Calu3 (cell line): ENCODE data around the gene GIPC3. TPM values are rescaled to one million over a fixed set of nuclear protein-coding genes. Genes with fewer than 3 reads are reported as not detected.

Source experiments
- BruUV-seq: library from RNA; stranded (reverse); fragments of 400-500 nt; replicated peaks from 2 replicates; lab custom pipeline; 2021; lab: Mats Ljungman, UMichigan
- CTCF ChIA-PET: fragments of 300-600 bp; sonication (Branson Sonifier 250); formaldehyde crosslinking; loops from one replicate; lab custom pipeline; 2022; ENCODE audit warnings: antibody characterized with exemption; lab: Charles Lee
- DNase-seq: peaks from one replicate; pipeline ENCODE4 v3.0.0; 2022
- H3K27ac Mint-ChIP-seq: one replicate; pipeline ENCODE4 v1.8.0; 2022; ENCODE audit warnings: mixed read lengths; ENCODE audit not compliant: unreplicated experiment
- H3K27me3 Mint-ChIP-seq: one replicate; pipeline ENCODE4 v1.8.0; 2022; ENCODE audit warnings: mixed read lengths; ENCODE audit not compliant: unreplicated experiment
- H3K36me3 Mint-ChIP-seq: one replicate; pipeline ENCODE4 v1.8.0; 2022; ENCODE audit warnings: mild to moderate bottlenecking, moderate library complexity, mixed read lengths; ENCODE audit not compliant: insufficient read depth, unreplicated experiment
- H3K4me1 Mint-ChIP-seq: one replicate; pipeline ENCODE4 v1.8.0; 2022; ENCODE audit warnings: mild to moderate bottlenecking, low read depth, mixed read lengths; ENCODE audit not compliant: unreplicated experiment
- H3K4me3 Mint-ChIP-seq: one replicate; pipeline ENCODE4 v1.8.0; 2022; ENCODE audit warnings: mild to moderate bottlenecking, low read depth, moderate library complexity, mixed read lengths; ENCODE audit not compliant: unreplicated experiment
- H3K9me3 Mint-ChIP-seq: one replicate; pipeline ENCODE4 v1.8.0; 2022; ENCODE audit warnings: low read depth, mixed read lengths; ENCODE audit not compliant: unreplicated experiment
- CTCF ChIP-seq: fragments of 200-600 bp; IDR thresholded peaks from one replicate; pipeline ENCODE4 v1.8.0; 2022; ENCODE audit warnings: antibody characterized with exemption; ENCODE audit not compliant: unreplicated experiment
- intact Hi-C: fragments of 100-400 bp; cut with micrococcal nuclease; formaldehyde crosslinking; loops from one replicate; pipeline ENCODE4 v1.10.0; 2022; ENCODE audit not compliant: unreplicated experiment
- total RNA-seq: library from RNA; stranded (reverse); gene quantifications from 2 replicates; pipeline ENCODE4 v1.2.3, GENCODE V29; 2022

GIPC3 gene
- total RNA-seq, 1 experiment from 2014 or later: not detected

- DNase-seq: no peak
- Mint-ChIP-seq H3K27ac (no peak overlapping the region), H3K27me3 (no peaks in the 10 kb centered on the region), H3K9me3 (no peaks in the 10 kb centered on the region), H3K4me1 (peaks cover 11% of the 10 kb centered on the region), H3K36me3 (peaks cover 23% of the 10 kb centered on the region), H3K4me3 (no peak overlapping the region)
- intact Hi-C loops: no loop called here
- CTCF ChIA-PET: no interaction called here
- BruUV-seq: no TSS peak
- no peak for TF ChIP-seq CTCF
These were observed 24.8 kb downstream of the GIPC3 start for GRCh38 chr19:3609779-3610719.

- Mint-ChIP-seq H3K4me1 (peaks cover 11% of the 10 kb centered on the region), H3K36me3 (peaks cover 33% of the 10 kb centered on the region)
- no TSS peak for BruUV-seq
These were observed 25.8 kb downstream of the GIPC3 start for GRCh38 chr19:3610745-3611717.

GRCh38 chr19:3611841-3612240, 26.6 kb downstream of the GIPC3 start:
- CTCF ChIA-PET: no interaction called here
- H3K36me3 Mint-ChIP-seq: peaks cover 33% of the 10 kb centered on the region
- no peak for TF ChIP-seq CTCF
- BruUV-seq: no TSS peak
- no peak overlapping the region for H3K4me3 Mint-ChIP-seq
- no peak overlapping the region for H3K27ac Mint-ChIP-seq
- intact Hi-C loops: no loop called here
- DNase-seq: no peak
- no peaks in the 10 kb centered on the region for H3K9me3 Mint-ChIP-seq
- H3K4me1 Mint-ChIP-seq: peaks cover 11% of the 10 kb centered on the region
- H3K27me3 Mint-ChIP-seq: no peaks in the 10 kb centered on the region

More at GRCh38 chr19:3610745-3611717, 25.8 kb downstream of the GIPC3 start:
- no peaks in the 10 kb centered on the region for H3K9me3 Mint-ChIP-seq
- DNase-seq: no peak
- no peaks in the 10 kb centered on the region for H3K27me3 Mint-ChIP-seq
- intact Hi-C loops: no loop called here
- no peak for TF ChIP-seq CTCF
- CTCF ChIA-PET: no interaction called here
- H3K4me3 Mint-ChIP-seq: no peak overlapping the region
- no peak overlapping the region for H3K27ac Mint-ChIP-seq

- Mint-ChIP-seq H3K4me1 (peaks cover 10% of the 10 kb centered on the region), H3K9me3 (no peaks in the 10 kb centered on the region), H3K36me3 (peaks cover 29% of the 10 kb centered on the region), H3K27me3 (no peaks in the 10 kb centered on the region), H3K4me3 (no peak overlapping the region), H3K27ac (no peak overlapping the region)
- CTCF ChIA-PET: no interaction called here
- intact Hi-C loops: no loop called here
- BruUV-seq: no TSS peak
- TF ChIP-seq CTCF: no peak
- DNase-seq: no peak
These were observed 27.1 kb downstream of the GIPC3 start for GRCh38 chr19:3612330-3612729.
